ENCODE results near the gene PTGDS.

- TF ChIP-seq CTCF (IDR thresholded peaks at IDR 0.05) (no peak), POLR2A (IDR thresholded peaks at IDR 0.05; ENCODE audit: low read depth) (no peak)
Observed at GRCh38 chr9:136963751-136964150, 13.6 kb upstream of the PTGDS start.

Measured in esophagus muscularis mucosa (tissue), 3 donors.